Liver (tissue), 9 donors: ENCODE data around the gene KSR1. TPM values are rescaled to one million over a fixed set of nuclear protein-coding genes. Genes with fewer than 3 reads are reported as not detected.

Source experiments
- DNase-seq: peaks from one replicate; pipeline ENCODE4 v3.0.0-alpha.2; 2017; ENCODE audit warnings: low spot score
- H3K27ac ChIP-seq, 2 donors: one replicate each; pipeline ENCODE4 v1.7.0; 2013; ENCODE audit warnings: inconsistent platforms in 2 of 2, low read length in 2 of 2, control low read depth in 1 of 2, low read depth in 1 of 2, mild to moderate bottlenecking in 1 of 2
- H3K27me3 ChIP-seq, 4 donors: one replicate each; pipeline versions ENCODE4 v1.6.1 to v1.7.0; 2013; ENCODE audit warnings: low read length in 3 of 4, inconsistent platforms in 1 of 4, mild to moderate bottlenecking in 1 of 4, moderate library complexity in 1 of 4; ENCODE audit not compliant: control insufficient read depth in 4 of 4, insufficient read depth in 4 of 4
- H3K36me3 ChIP-seq, 4 donors: one replicate each; pipeline versions ENCODE4 v1.6.1 to v1.7.0; 2013; ENCODE audit warnings: low read length in 3 of 4, mild to moderate bottlenecking in 3 of 4, low read depth in 1 of 4, moderate library complexity in 1 of 4; ENCODE audit not compliant: control insufficient read depth in 4 of 4, insufficient read depth in 3 of 4
- H3K4me1 ChIP-seq, 4 donors: one replicate each; pipeline versions ENCODE4 v1.6.1 to v1.7.0; 2013; ENCODE audit warnings: low read length in 3 of 4, mild to moderate bottlenecking in 3 of 4, moderate library complexity in 1 of 4; ENCODE audit not compliant: control insufficient read depth in 4 of 4, insufficient read depth in 4 of 4
- H3K4me3 ChIP-seq, 3 donors: one replicate each; pipeline versions ENCODE4 v1.6.1 to v1.7.0; 2013; ENCODE audit warnings: low read length in 3 of 3, control low read depth in 1 of 3, low read depth in 1 of 3, mild to moderate bottlenecking in 1 of 3
- H3K9ac ChIP-seq, 2 donors: one replicate each; pipeline ENCODE4 v1.7.0; 2013; ENCODE audit warnings: low read length in 2 of 2, mild to moderate bottlenecking in 2 of 2, moderate library complexity in 2 of 2, control low read depth in 1 of 2, low read depth in 1 of 2
- H3K9me3 ChIP-seq, 4 donors: one replicate each; pipeline versions ENCODE4 v1.6.1 to v1.7.0; 2013; ENCODE audit warnings: low read length in 3 of 4; ENCODE audit not compliant: control insufficient read depth in 4 of 4
- ATF3 ChIP-seq: IDR thresholded peaks from 2 replicates; pipeline ENCODE4 v1.6.1; 2016; ENCODE audit warnings: antibody characterized with exemption
- EGR1 ChIP-seq, 2 donors: IDR thresholded peaks; 2 replicates each; pipeline ENCODE4 v1.6.1; 2016 to 2018; ENCODE audit warnings: antibody characterized with exemption in 2 of 2, low read depth in 2 of 2
- FOXA1 ChIP-seq: IDR thresholded peaks from 2 replicates; pipeline ENCODE4 v1.6.1; 2016; ENCODE audit warnings: antibody characterized with exemption
- FOXA2 ChIP-seq: IDR thresholded peaks from 2 replicates; pipeline ENCODE4 v1.6.1; 2016; ENCODE audit warnings: antibody characterized with exemption
- GABPA ChIP-seq, 2 donors: IDR thresholded peaks in 1 of 2; conservative IDR thresholded peaks in 1 of 2; 2 replicates each; pipeline ENCODE4 v1.6.1; 2016; ENCODE audit warnings: antibody characterized with exemption in 2 of 2, mild to moderate bottlenecking in 1 of 2, moderate library complexity in 1 of 2
- HNF4A ChIP-seq, 2 donors: conservative IDR thresholded peaks; 2 replicates each; pipeline ENCODE4 v1.6.1; 2016; ENCODE audit warnings: antibody characterized with exemption in 2 of 2, mild to moderate bottlenecking in 2 of 2
- HNF4G ChIP-seq: IDR thresholded peaks from 2 replicates; pipeline ENCODE4 v1.6.1; 2016; ENCODE audit warnings: antibody characterized with exemption
- JUND ChIP-seq, 2 donors: IDR thresholded peaks; 2 replicates each; pipeline ENCODE4 v1.6.1; 2016; ENCODE audit warnings: antibody characterized with exemption in 2 of 2
- NR2F2 ChIP-seq: IDR thresholded peaks from 2 replicates; pipeline ENCODE4 v1.6.1; 2016; ENCODE audit warnings: antibody characterized with exemption
- RAD21 ChIP-seq, 2 donors: IDR thresholded peaks; 2 replicates each; pipeline ENCODE4 v1.6.1; 2016; ENCODE audit warnings: antibody characterized with exemption in 2 of 2, mild to moderate bottlenecking in 2 of 2
- RXRA ChIP-seq, 2 donors: IDR thresholded peaks; 2 replicates each; pipeline ENCODE4 v1.6.1; 2017 to 2018; ENCODE audit warnings: antibody characterized with exemption in 2 of 2, mild to moderate bottlenecking in 1 of 2
- SP1 ChIP-seq: IDR thresholded peaks from 2 replicates; pipeline ENCODE4 v1.6.1; 2018; ENCODE audit warnings: antibody characterized with exemption, mild to moderate bottlenecking
- TAF1 ChIP-seq: conservative IDR thresholded peaks from 2 replicates; pipeline ENCODE4 v1.6.1; 2016; ENCODE audit warnings: antibody characterized with exemption, mild to moderate bottlenecking
- WGBS: extraction: QIAGEN DNeasy Blood & Tissue Kit; methylation state at CpG from one replicate; pipeline ENCODE4 v1.1.7; 2013; 5-methylcytosine and 5-hydroxymethylcytosine counted together
- polyA plus RNA-seq, 2 donors: library from polyadenylated mRNA; stranded (reverse) in 1 of 2; unstranded in 1 of 2; fragments of 200-250 nt in 1 of 2; fragments of >200 nt in 1 of 2; fragmentation: Nextera tagmentation in 1 of 2; extraction: Ambion mirVana in 1 of 2; gene quantifications; one replicate each; pipeline versions ENCODE4 v1.2.1 to v1.2.3, GENCODE V29; 2013 to 2015
- total RNA-seq, 2 donors: library from RNA; depleted of rRNA; stranded (reverse); fragments of >200 nt; gene quantifications; one replicate each; pipeline ENCODE4 v1.2.3, GENCODE V29; 2014
- TF ChIP-seq, protein P1 (sequence below): IDR thresholded peaks from 2 replicates; pipeline ENCODE4 v1.6.1; 2016; ENCODE audit warnings: antibody characterized with exemption, mild to moderate bottlenecking
- TF ChIP-seq, protein P2 (sequence below): IDR thresholded peaks from 2 replicates; pipeline ENCODE4 v1.6.1; 2016; ENCODE audit warnings: antibody characterized with exemption
- TF ChIP-seq, protein P3 (sequence below): fragments of 150-350 bp; IDR thresholded peaks from 2 replicates; pipeline ENCODE4 v1.5.1; 2017; ENCODE audit warnings: improper control_type of control experiment, low read depth, low read length; ENCODE audit not compliant: missing input control
- TF ChIP-seq, protein P4 (sequence below): IDR thresholded peaks from 2 replicates; pipeline ENCODE4 v1.6.1; 2016; ENCODE audit warnings: antibody characterized with exemption
- donor health status: healthy.
- donor health status: healthy.
- donor health status: healthy.
- donor health status: healthy.
- donor health status: healthy.

The KSR1 gene
- total and polyA plus RNA-seq, 4 donors = 1.2 to 9.0 (median 4.1) TPM

GRCh38 chr17:27571563-27572352, 115.5 kb downstream of the KSR1 start:
- no peak overlapping the region for H3K27ac ChIP-seq

More at GRCh38 chr17:27571563-27572352, 115.5 kb downstream of the KSR1 start:
- no peak for DNase-seq
- H3K36me3 ChIP-seq = no peaks in the 10 kb centered on the region
- TF ChIP-seq, protein P1, sequence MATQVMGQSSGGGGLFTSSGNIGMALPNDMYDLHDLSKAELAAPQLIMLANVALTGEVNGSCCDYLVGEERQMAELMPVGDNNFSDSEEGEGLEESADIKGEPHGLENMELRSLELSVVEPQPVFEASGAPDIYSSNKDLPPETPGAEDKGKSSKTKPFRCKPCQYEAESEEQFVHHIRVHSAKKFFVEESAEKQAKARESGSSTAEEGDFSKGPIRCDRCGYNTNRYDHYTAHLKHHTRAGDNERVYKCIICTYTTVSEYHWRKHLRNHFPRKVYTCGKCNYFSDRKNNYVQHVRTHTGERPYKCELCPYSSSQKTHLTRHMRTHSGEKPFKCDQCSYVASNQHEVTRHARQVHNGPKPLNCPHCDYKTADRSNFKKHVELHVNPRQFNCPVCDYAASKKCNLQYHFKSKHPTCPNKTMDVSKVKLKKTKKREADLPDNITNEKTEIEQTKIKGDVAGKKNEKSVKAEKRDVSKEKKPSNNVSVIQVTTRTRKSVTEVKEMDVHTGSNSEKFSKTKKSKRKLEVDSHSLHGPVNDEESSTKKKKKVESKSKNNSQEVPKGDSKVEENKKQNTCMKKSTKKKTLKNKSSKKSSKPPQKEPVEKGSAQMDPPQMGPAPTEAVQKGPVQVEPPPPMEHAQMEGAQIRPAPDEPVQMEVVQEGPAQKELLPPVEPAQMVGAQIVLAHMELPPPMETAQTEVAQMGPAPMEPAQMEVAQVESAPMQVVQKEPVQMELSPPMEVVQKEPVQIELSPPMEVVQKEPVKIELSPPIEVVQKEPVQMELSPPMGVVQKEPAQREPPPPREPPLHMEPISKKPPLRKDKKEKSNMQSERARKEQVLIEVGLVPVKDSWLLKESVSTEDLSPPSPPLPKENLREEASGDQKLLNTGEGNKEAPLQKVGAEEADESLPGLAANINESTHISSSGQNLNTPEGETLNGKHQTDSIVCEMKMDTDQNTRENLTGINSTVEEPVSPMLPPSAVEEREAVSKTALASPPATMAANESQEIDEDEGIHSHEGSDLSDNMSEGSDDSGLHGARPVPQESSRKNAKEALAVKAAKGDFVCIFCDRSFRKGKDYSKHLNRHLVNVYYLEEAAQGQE = no peak
- TF ChIP-seq, protein P2, sequence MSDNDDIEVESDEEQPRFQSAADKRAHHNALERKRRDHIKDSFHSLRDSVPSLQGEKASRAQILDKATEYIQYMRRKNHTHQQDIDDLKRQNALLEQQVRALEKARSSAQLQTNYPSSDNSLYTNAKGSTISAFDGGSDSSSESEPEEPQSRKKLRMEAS = no peak
- TF ChIP-seq NR2F2 = no peak
- no peak for TF ChIP-seq RAD21 (IDR thresholded peaks at IDR 0.05)
- no peak for TF ChIP-seq EGR1 (IDR thresholded peaks at IDR 0.05; ENCODE audit: low read depth in 2 of 2)
- TF ChIP-seq, protein P3, sequence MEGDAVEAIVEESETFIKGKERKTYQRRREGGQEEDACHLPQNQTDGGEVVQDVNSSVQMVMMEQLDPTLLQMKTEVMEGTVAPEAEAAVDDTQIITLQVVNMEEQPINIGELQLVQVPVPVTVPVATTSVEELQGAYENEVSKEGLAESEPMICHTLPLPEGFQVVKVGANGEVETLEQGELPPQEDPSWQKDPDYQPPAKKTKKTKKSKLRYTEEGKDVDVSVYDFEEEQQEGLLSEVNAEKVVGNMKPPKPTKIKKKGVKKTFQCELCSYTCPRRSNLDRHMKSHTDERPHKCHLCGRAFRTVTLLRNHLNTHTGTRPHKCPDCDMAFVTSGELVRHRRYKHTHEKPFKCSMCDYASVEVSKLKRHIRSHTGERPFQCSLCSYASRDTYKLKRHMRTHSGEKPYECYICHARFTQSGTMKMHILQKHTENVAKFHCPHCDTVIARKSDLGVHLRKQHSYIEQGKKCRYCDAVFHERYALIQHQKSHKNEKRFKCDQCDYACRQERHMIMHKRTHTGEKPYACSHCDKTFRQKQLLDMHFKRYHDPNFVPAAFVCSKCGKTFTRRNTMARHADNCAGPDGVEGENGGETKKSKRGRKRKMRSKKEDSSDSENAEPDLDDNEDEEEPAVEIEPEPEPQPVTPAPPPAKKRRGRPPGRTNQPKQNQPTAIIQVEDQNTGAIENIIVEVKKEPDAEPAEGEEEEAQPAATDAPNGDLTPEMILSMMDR = no peak
- TF ChIP-seq JUND (IDR thresholded peaks at IDR 0.05) = no peak
- no peak for TF ChIP-seq ATF3
- TF ChIP-seq FOXA1 = no peak
- TF ChIP-seq SP1 = no peak
- no peak for TF ChIP-seq HNF4G
- TF ChIP-seq GABPA (IDR thresholded peaks at IDR 0.05 in 1 of 2, conservative IDR thresholded peaks at IDR 0.05 in 1 of 2) = no peak
- TF ChIP-seq, protein P4, sequence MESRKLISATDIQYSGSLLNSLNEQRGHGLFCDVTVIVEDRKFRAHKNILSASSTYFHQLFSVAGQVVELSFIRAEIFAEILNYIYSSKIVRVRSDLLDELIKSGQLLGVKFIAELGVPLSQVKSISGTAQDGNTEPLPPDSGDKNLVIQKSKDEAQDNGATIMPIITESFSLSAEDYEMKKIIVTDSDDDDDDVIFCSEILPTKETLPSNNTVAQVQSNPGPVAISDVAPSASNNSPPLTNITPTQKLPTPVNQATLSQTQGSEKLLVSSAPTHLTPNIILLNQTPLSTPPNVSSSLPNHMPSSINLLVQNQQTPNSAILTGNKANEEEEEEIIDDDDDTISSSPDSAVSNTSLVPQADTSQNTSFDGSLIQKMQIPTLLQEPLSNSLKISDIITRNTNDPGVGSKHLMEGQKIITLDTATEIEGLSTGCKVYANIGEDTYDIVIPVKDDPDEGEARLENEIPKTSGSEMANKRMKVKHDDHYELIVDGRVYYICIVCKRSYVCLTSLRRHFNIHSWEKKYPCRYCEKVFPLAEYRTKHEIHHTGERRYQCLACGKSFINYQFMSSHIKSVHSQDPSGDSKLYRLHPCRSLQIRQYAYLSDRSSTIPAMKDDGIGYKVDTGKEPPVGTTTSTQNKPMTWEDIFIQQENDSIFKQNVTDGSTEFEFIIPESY = no peak
- TF ChIP-seq HNF4A (conservative IDR thresholded peaks at IDR 0.05) = no peak
- TF ChIP-seq FOXA2 = no peak
- no peak for TF ChIP-seq TAF1
- no peak for TF ChIP-seq RXRA (IDR thresholded peaks at IDR 0.05)
- H3K9ac ChIP-seq = no peak overlapping the region
- H3K9me3 ChIP-seq = no peaks in the 10 kb centered on the region
- H3K4me1 ChIP-seq = no peaks in the 10 kb centered on the region
- H3K27me3 ChIP-seq = no peaks in the 10 kb centered on the region
- H3K4me3 ChIP-seq = no peak overlapping the region
- WGBS = 94% methylated on average over 12 of the region's 12 CpGs
